Glutamatergic neuron (in vitro differentiated cells): Measurements from ENCODE around the gene ARHGEF28. TPM values are rescaled to one million over a fixed set of nuclear protein-coding genes. Genes with fewer than 3 reads are reported as not detected.

ENCODE experiments used
- DNase-seq: peaks from one replicate; pipeline ENCODE4 v3.0.0; 2022
- H3K27ac Mint-ChIP-seq: one replicate; pipeline ENCODE4 v1.8.0; 2020; ENCODE audit warnings: mild to moderate bottlenecking, mixed read lengths, inconsistent platforms; ENCODE audit not compliant: unreplicated experiment
- H3K27me3 Mint-ChIP-seq: one replicate; pipeline ENCODE4 v1.8.0; 2020; ENCODE audit warnings: mild to moderate bottlenecking, moderate library complexity, mixed read lengths, inconsistent platforms; ENCODE audit not compliant: unreplicated experiment
- H3K36me3 Mint-ChIP-seq: one replicate; pipeline ENCODE4 v1.8.0; 2020; ENCODE audit warnings: mild to moderate bottlenecking, mixed read lengths, inconsistent platforms; ENCODE audit not compliant: unreplicated experiment
- H3K4me1 Mint-ChIP-seq: one replicate; pipeline ENCODE4 v1.8.0; 2020; ENCODE audit warnings: mild to moderate bottlenecking, low read depth, mixed read lengths, inconsistent platforms; ENCODE audit not compliant: unreplicated experiment
- H3K4me3 Mint-ChIP-seq: one replicate; pipeline ENCODE4 v1.8.0; 2020; ENCODE audit warnings: mild to moderate bottlenecking, mixed read lengths, inconsistent platforms; ENCODE audit not compliant: unreplicated experiment
- H3K9me3 Mint-ChIP-seq: one replicate; pipeline ENCODE4 v1.8.0; 2020; ENCODE audit warnings: mild to moderate bottlenecking, moderate library complexity, mixed read lengths, inconsistent platforms; ENCODE audit not compliant: unreplicated experiment
- CTCF ChIP-seq: fragments of 200-600 bp; sonication (generic); IDR thresholded peaks from one replicate; pipeline ENCODE4 v1.5.0; 2021; ENCODE audit not compliant: partially characterized antibody, unreplicated experiment
- total RNA-seq: library from RNA; stranded (reverse); fragmentation: NEBNext Ultra II Directional; extraction: Animal tissue kit (Norgen Biotek cat#: 25700); gene quantifications from one replicate; pipeline ENCODE4 v1.2.1, GENCODE V29; 2021; ENCODE audit not compliant: unreplicated experiment

The ARHGEF28 gene
- total RNA-seq, 1 donor from 2014 or later: 0.47 TPM

- H3K4me1 Mint-ChIP-seq: peaks cover 3% of the 10 kb centered on the region
- H3K27ac Mint-ChIP-seq: no peak overlapping the region
- H3K4me3 Mint-ChIP-seq: no peak overlapping the region
- TF ChIP-seq CTCF: no peak
- peaks cover 5% of the 10 kb centered on the region for H3K27me3 Mint-ChIP-seq
- DNase-seq: no peak
- no peaks in the 10 kb centered on the region for H3K36me3 Mint-ChIP-seq
- no peaks in the 10 kb centered on the region for H3K9me3 Mint-ChIP-seq
Observed at GRCh38 chr5:73630765-73631164, 4.8 kb downstream of the ARHGEF28 start.

- no peaks in the 10 kb centered on the region for H3K36me3 Mint-ChIP-seq
- H3K27ac Mint-ChIP-seq: no peak overlapping the region
- H3K4me3 Mint-ChIP-seq: no peak overlapping the region
- no peak for TF ChIP-seq CTCF
- H3K4me1 Mint-ChIP-seq: peaks cover 3% of the 10 kb centered on the region
- no peak for DNase-seq
- peaks cover 5% of the 10 kb centered on the region for H3K27me3 Mint-ChIP-seq
- H3K9me3 Mint-ChIP-seq: no peaks in the 10 kb centered on the region
Observed at GRCh38 chr5:73631500-73631899, 5.5 kb downstream of the ARHGEF28 start.

GRCh38 chr5:73633060-73633459 lies 7.1 kb downstream of the ARHGEF28 start:
- Mint-ChIP-seq H3K27me3 (no peaks in the 10 kb centered on the region), H3K4me1 (peaks cover 3% of the 10 kb centered on the region)
- TF ChIP-seq CTCF: no peak

GRCh38 chr5:73636408-73636807 lies 10.4 kb downstream of the ARHGEF28 start:
- TF ChIP-seq CTCF: no peak
- Mint-ChIP-seq H3K4me1 (peaks cover 3% of the 10 kb centered on the region), H3K27me3 (no peaks in the 10 kb centered on the region), H3K4me3 (no peak overlapping the region), H3K27ac (no peak overlapping the region), H3K9me3 (no peaks in the 10 kb centered on the region), H3K36me3 (no peaks in the 10 kb centered on the region)
- no peak for DNase-seq

More at GRCh38 chr5:73633060-73633459, 7.1 kb downstream of the ARHGEF28 start:
- Mint-ChIP-seq H3K27ac (no peak overlapping the region), H3K36me3 (no peaks in the 10 kb centered on the region), H3K9me3 (no peaks in the 10 kb centered on the region), H3K4me3 (no peak overlapping the region)
- DNase-seq: no peak

- H3K36me3 Mint-ChIP-seq: no peaks in the 10 kb centered on the region
- H3K4me1 Mint-ChIP-seq: no peaks in the 10 kb centered on the region
- no peak overlapping the region for H3K27ac Mint-ChIP-seq
- H3K9me3 Mint-ChIP-seq: no peaks in the 10 kb centered on the region
- H3K27me3 Mint-ChIP-seq: no peaks in the 10 kb centered on the region
- DNase-seq: no peak
- H3K4me3 Mint-ChIP-seq: no peak overlapping the region
- no peak for TF ChIP-seq CTCF
Observed at GRCh38 chr5:73637565-73637964, 11.6 kb downstream of the ARHGEF28 start.
